ENCODE results near the gene ZNF641. TPM values are rescaled to one million over a fixed set of nuclear protein-coding genes. Genes with fewer than 3 reads are reported as not detected.
A peak's percentile ranks its signal among the peaks of the same experiment; 100 is the strongest.

ZNF641 gene
- total and polyA plus RNA-seq, 2 of the 13 experiments (the other 11 are each of a cell fraction or from before 2014, with no cell fraction given): 4.4 to 6.6 TPM

DNA sequence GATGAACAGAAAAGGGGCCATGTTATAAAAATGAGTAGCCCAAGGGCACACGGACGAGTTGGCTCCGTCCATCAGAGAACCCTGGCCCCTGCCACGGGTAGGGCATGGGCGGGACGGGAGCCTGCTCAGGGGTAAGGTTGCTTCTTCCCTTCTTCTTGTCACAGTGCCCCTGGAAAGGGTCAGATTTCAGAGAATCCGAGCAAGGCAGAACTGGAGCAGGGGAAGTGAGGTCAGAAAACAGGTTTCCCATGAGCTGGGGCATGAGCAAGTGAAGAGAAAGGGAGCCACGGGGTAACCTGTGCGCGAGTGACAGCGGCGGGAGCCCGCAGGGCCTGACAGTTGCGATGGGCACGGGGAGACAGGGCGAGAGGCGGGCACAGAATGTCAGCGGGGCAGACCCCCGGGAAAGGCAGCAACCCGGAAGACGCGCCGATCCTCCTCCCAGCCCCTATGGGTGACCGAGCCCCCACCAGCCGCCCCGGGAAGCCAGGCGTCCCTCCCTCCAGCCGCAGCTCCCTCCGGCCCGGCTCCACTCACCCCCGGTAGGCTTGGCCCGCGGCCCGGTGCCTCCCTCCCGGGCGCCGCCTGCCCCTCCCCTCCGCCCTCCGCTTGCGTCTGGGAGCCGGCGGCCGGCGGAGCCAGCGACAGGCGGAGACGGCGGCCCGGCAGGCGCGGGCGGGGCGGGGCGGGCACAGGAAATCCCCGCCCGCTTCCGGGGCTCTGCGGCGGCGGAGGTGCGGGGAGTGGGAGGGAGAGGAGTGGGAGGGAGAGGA is at the start of gene ZNF641 (continued):
- TF ChIP-seq, protein P1, sequence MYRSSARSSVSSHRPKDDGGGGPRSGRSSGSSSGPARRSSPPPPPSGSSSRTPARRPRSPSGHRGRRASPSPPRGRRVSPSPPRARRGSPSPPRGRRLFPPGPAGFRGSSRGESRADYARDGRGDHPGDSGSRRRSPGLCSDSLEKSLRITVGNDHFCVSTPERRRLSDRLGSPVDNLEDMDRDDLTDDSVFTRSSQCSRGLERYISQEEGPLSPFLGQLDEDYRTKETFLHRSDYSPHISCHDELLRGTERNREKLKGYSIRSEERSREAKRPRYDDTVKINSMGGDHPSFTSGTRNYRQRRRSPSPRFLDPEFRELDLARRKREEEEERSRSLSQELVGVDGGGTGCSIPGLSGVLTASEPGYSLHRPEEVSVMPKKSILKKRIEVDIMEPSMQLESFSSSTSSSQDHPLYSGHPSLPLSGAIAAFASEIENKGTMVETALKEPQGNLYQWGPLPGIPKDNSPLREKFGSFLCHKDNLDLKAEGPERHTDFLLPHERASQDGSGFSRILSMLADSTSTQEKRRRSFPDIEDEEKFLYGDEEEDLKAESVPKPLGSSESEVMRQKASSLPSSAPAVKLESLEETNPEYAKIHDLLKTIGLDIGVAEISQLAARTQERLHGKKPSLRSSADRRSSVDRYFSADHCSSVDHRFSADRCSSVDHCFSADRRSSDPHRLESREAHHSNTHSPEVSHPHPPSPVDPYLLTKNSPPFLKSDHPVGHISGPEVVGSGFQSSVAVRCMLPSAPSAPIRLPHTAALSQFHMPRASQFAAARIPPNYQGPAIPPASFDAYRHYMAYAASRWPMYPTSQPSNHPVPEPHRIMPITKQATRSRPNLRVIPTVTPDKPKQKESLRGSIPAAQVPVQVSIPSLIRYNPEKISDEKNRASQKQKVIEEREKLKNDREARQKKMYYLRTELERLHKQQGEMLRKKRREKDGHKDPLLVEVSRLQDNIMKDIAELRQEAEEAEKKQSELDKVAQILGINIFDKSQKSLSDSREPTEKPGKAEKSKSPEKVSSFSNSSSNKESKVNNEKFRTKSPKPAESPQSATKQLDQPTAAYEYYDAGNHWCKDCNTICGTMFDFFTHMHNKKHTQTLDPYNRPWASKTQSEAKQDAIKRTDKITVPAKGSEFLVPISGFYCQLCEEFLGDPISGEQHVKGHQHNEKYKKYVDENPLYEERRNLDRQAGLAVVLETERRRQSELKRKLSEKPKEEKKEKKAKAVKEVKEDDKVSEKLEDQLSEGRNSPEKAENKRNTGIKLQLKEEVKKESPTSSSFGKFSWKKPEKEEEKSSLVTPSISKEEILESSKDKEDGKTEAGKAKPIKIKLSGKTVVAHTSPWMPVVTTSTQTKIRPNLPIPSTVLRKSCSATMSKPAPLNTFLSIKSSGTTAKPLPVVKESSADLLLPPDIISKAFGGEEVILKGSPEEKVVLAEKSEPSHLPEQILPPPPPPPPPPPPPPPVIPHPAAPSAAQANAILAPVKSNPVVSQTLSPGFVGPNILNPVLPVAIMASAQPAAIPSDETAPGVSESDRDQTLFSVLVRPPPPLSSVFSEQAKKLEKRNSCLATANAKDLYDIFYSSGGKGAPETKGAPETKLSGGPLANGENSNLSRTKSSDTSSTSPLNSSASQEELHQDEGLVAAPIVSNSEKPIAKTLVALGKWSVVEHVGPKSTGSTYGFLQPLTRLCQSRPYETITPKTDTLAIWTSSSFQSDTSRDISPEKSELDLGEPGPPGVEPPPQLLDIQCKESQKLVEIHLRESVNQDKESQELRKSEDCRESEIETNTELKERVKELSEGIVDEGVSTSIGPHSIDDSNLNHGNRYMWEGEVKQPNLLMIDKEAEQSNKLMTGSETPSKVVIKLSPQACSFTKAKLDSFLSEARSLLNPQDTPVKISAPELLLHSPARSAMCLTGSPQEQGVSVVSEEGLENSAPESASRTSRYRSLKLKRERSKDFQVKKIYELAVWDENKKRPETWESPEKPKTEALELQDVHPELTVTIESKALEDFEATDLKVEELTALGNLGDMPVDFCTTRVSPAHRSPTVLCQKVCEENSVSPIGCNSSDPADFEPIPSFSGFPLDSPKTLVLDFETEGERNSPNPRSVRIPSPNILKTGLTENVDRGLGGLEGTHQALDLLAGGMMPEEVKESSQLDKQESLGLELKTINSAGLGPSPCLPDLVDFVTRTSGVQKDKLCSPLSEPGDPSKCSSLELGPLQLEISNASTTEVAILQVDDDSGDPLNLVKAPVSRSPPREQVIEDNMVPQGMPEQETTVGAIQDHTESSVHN (CRISPR knock-in tag; IDR thresholded peaks at IDR 0.05): no peak
- TF ChIP-seq YEATS4 (CRISPR knock-in tag; IDR thresholded peaks at IDR 0.05; ENCODE audit: borderline replicate concordance) (peak; percentile 50; the same call in 1 of the 2 replicates), KAT2B (IDR thresholded peaks at IDR 0.05; ENCODE audit: borderline replicate concordance, low read depth, low read length) (no peak), ZNF83 (CRISPR knock-in tag; IDR thresholded peaks at IDR 0.05; ENCODE audit: borderline replicate concordance) (no peak), HNRNPL (IDR thresholded peaks at IDR 0.05; ENCODE audit: low read depth, low read length) (0 out of 2 replicates have a peak, but pooled peaks have one; percentile 47), HNRNPH1 (optimal IDR thresholded peaks at IDR 0.05; ENCODE audit: low read depth, low read length) (no peak), TOPORS (CRISPR knock-in tag; IDR thresholded peaks at IDR 0.05) (peak; percentile 59; the same call in 1 of the 2 replicates), TAF1 (CRISPR knock-in tag; IDR thresholded peaks at IDR 0.05) (peak; percentile 39), DR1 (CRISPR knock-in tag; IDR thresholded peaks at IDR 0.05) (no peak), RBFOX2 (IDR thresholded peaks at IDR 0.05; ENCODE audit: low read depth, low read length) (peak; percentile 73), ZFP82 (CRISPR knock-in tag; IDR thresholded peaks at IDR 0.05; ENCODE audit: borderline replicate concordance) (peak; percentile 21; the same call in 1 of the 2 replicates), ZBTB38 (CRISPR knock-in tag; IDR thresholded peaks at IDR 0.05) (no peak), TSC22D2 (CRISPR knock-in tag; IDR thresholded peaks at IDR 0.05; ENCODE audit: borderline replicate concordance) (no peak), ZNF776 (CRISPR knock-in tag; IDR thresholded peaks at IDR 0.05) (0 out of 2 replicates have a peak, but pooled peaks have one; percentile 57), ZNF660 (CRISPR knock-in tag; IDR thresholded peaks at IDR 0.05; ENCODE audit: borderline replicate concordance, low read depth) (no peak)
- TF ChIP-seq, protein P2, sequence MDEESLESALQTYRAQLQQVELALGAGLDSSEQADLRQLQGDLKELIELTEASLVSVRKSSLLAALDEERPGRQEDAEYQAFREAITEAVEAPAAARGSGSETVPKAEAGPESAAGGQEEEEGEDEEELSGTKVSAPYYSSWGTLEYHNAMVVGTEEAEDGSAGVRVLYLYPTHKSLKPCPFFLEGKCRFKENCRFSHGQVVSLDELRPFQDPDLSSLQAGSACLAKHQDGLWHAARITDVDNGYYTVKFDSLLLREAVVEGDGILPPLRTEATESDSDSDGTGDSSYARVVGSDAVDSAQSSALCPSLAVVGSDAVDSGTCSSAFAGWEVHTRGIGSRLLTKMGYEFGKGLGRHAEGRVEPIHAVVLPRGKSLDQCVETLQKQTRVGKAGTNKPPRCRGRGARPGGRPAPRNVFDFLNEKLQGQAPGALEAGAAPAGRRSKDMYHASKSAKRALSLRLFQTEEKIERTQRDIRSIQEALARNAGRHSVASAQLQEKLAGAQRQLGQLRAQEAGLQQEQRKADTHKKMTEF (CRISPR knock-in tag; IDR thresholded peaks at IDR 0.05): 0 out of 2 replicates have a peak, but pooled peaks have one; percentile 16
- TF ChIP-seq, protein P3, sequence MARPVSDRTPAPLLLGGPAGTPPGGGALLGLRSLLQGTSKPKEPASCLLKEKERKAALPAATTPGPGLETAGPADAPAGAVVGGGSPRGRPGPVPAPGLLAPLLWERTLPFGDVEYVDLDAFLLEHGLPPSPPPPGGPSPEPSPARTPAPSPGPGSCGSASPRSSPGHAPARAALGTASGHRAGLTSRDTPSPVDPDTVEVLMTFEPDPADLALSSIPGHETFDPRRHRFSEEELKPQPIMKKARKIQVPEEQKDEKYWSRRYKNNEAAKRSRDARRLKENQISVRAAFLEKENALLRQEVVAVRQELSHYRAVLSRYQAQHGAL (CRISPR knock-in tag; IDR thresholded peaks at IDR 0.05; ENCODE audit: not compliant biosample characterization): no peak
- TF ChIP-seq, protein P4, sequence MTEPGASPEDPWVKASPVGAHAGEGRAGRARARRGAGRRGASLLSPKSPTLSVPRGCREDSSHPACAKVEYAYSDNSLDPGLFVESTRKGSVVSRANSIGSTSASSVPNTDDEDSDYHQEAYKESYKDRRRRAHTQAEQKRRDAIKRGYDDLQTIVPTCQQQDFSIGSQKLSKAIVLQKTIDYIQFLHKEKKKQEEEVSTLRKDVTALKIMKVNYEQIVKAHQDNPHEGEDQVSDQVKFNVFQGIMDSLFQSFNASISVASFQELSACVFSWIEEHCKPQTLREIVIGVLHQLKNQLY (CRISPR knock-in tag; IDR thresholded peaks at IDR 0.05): no peak

Measured in HepG2 (cell line).